OCI-LY3 (cell line): ENCODE results near the gene BRINP1.

ENCODE experiments used
- H2AFZ ChIP-seq: fragments of 200-600, 300-600 bp; shearing (Covaris generic); 2 replicates; pipeline ENCODE4 v1.6.0; 2014; ENCODE audit warnings: antibody characterized with exemption, low read depth, low read length
- H3K27ac ChIP-seq: fragments of 200-600, 300-600 bp; sonication (generic); 2 replicates; pipeline ENCODE4 v1.5.1; 2014; ENCODE audit warnings: mild to moderate bottlenecking, low read length, moderate library complexity, mixed read lengths
- H3K27me3 ChIP-seq: fragments of 200-600, 300-600 bp; sonication (generic); 2 replicates; pipeline ENCODE4 v1.6.1; 2014; ENCODE audit warnings: low read depth, low read length, mixed read lengths
- H3K36me3 ChIP-seq: fragments of 200-600, 300-600 bp; sonication (generic); replicated peaks from 2 replicates; pipeline ENCODE3; 2014; ENCODE audit warnings: low read depth, low read length, mixed read lengths
- H3K4me1 ChIP-seq: fragments of 300-600, 200-600 bp; sonication (generic); 2 replicates; pipeline ENCODE4 v1.6.1; 2014; ENCODE audit warnings: low read length, mixed read lengths
- H3K4me2 ChIP-seq: fragments of 200-600, 300-600 bp; sonication (generic); 2 replicates; pipeline ENCODE4 v1.6.1; 2014; ENCODE audit warnings: low read length, mixed read lengths
- H3K4me3 ChIP-seq: fragments of 300-600, 200-600 bp; sonication (generic); 2 replicates; pipeline ENCODE4 v1.5.1; 2014; ENCODE audit warnings: antibody characterized with exemption, mild to moderate bottlenecking, low read length, moderate library complexity
- H3K79me2 ChIP-seq: fragments of 300-600, 200-600 bp; shearing (Covaris generic); 2 replicates; pipeline ENCODE4 v1.6.1; 2014; ENCODE audit warnings: mild to moderate bottlenecking, low read length, mixed read lengths
- H3K9ac ChIP-seq: fragments of 300-600, 200-600 bp; shearing (Covaris generic); 2 replicates; pipeline ENCODE4 v1.6.0; 2014; ENCODE audit warnings: mild to moderate bottlenecking, low read length, moderate library complexity
- H3K9me3 ChIP-seq: fragments of 200-600, 300-600 bp; shearing (Covaris generic); 2 replicates; pipeline ENCODE4 v1.6.1; 2014; ENCODE audit warnings: low read length, mixed read lengths; ENCODE audit not compliant: insufficient read depth
- H4K20me1 ChIP-seq: fragments of 200-600, 300-600 bp; sonication (generic); 2 replicates; pipeline ENCODE4 v1.6.1; 2016; ENCODE audit warnings: low read length, mixed read lengths; ENCODE audit not compliant: insufficient read depth
- CTCF ChIP-seq: fragments of 200-600, 300-600 bp; sonication (generic); IDR thresholded peaks from 2 replicates; pipeline ENCODE4 v1.5.1; 2014; ENCODE audit warnings: antibody characterized with exemption, low read length, low read depth
- EZH2phosphoT487 ChIP-seq: fragments of 200-600 bp; shearing (Covaris generic); IDR thresholded peaks from 2 replicates; pipeline ENCODE4 v1.6.1; 2018; ENCODE audit warnings: antibody characterized with exemption, mixed run types, low read depth

BRINP1 gene

GRCh38 chr9:119369680-119370366 lies 588 bp upstream of the BRINP1 start:
- no peaks in the 10 kb centered on the region for H3K4me1 ChIP-seq
- no peak overlapping the region for H2AFZ ChIP-seq
- no peaks in the 10 kb centered on the region for H3K79me2 ChIP-seq
- no peaks in the 10 kb centered on the region for H3K9me3 ChIP-seq
- H3K9ac ChIP-seq: no peak overlapping the region
- no peaks in the 10 kb centered on the region for H3K27me3 ChIP-seq
- no peak overlapping the region for H3K4me2 ChIP-seq
- no peak overlapping the region for H3K27ac ChIP-seq
- no peak overlapping the region for H3K4me3 ChIP-seq
- 0 out of 2 replicates have a peak, but pooled peaks cover 4% of the 10 kb centered on the region for H4K20me1 ChIP-seq
- TF ChIP-seq EZH2phosphoT487: no peak
- TF ChIP-seq CTCF: no peak
- H3K36me3 ChIP-seq: no peaks in the 10 kb centered on the region

- no peaks in the 10 kb centered on the region for H3K36me3 ChIP-seq
- H4K20me1 ChIP-seq: 0 out of 2 replicates have a peak, but pooled peaks cover 4% of the 10 kb centered on the region
- H3K4me3 ChIP-seq: no peak overlapping the region
- no peaks in the 10 kb centered on the region for H3K79me2 ChIP-seq
- no peak overlapping the region for H2AFZ ChIP-seq
- no peaks in the 10 kb centered on the region for H3K4me1 ChIP-seq
- H3K4me2 ChIP-seq: no peak overlapping the region
- no peaks in the 10 kb centered on the region for H3K9me3 ChIP-seq
- TF ChIP-seq EZH2phosphoT487 (no peak), CTCF (no peak)
- no peak overlapping the region for H3K27ac ChIP-seq
- H3K9ac ChIP-seq: no peak overlapping the region
- H3K27me3 ChIP-seq: no peaks in the 10 kb centered on the region
Measured at GRCh38 chr9:119368179-119368578, 1.1 kb downstream of the BRINP1 start.

- no peak overlapping the region for H3K9ac ChIP-seq
- H3K4me3 ChIP-seq: no peak overlapping the region
Measured at GRCh38 chr9:119367683-119368075, 1.6 kb downstream of the BRINP1 start.

More at GRCh38 chr9:119367683-119368075, 1.6 kb downstream of the BRINP1 start:
- Histone ChIP-seq H3K79me2 (no peaks in the 10 kb centered on the region), H4K20me1 (0 out of 2 replicates have a peak, but pooled peaks cover 4% of the 10 kb centered on the region), H2AFZ (no peak overlapping the region), H3K9me3 (no peaks in the 10 kb centered on the region), H3K27me3 (no peaks in the 10 kb centered on the region), H3K36me3 (no peaks in the 10 kb centered on the region), H3K4me1 (no peaks in the 10 kb centered on the region), H3K27ac (no peak overlapping the region), H3K4me2 (no peak overlapping the region)
- TF ChIP-seq EZH2phosphoT487 (no peak), CTCF (no peak)
